ENCODE results near the gene ACOX2. TPM values are rescaled to one million over a fixed set of nuclear protein-coding genes. Genes with fewer than 3 reads are reported as not detected.

ACOX2 gene
- total RNA-seq, 4 donors from 2014 or later = 18.6 to 43.1 (median 36.1) TPM

DNA sequence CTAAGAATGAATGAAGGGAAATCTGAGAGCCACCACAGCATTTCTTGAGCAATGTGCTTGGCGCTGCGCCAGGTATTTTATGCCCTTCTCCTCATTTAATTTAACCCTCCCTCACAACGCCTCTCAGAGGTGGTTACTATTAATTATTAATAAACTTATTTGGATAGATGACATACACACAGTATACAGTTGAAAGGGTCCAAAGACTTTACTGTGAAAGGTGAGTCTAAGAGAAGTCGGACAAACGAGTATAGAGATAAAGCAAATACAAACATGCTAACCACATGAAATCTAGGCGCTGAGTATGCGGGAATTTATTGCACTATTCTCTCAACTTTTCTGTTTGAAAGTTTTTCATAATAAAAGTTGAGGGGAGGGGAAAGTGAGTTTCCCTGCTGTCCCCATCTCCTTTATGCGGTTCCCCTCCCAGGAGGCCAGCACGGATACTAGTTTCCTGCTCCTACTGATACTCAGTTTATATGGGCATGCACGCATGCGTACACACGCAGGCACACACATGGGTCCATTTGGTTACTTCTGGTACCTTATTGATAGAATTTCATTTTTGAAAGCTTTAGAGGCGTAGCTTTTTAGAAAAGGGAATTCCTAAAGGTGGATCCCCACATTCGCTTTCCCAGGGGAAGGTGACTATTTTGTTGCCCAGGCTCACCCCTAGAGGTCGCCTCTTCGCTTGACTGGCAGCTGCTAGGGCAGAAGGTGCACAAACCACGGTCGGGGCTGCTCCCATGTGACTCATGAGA lies 73.6 kb downstream of the ACOX2 start:
- no peaks in the 10 kb centered on the region for H3K27me3 ChIP-seq
- no peak overlapping the region for H3K27ac ChIP-seq
- peak overlapping the region in 3 of 4 donors; percentile 10 to 33 (median 16) for H3K4me3 ChIP-seq
- no peaks in the 10 kb centered on the region for H3K9me3 ChIP-seq
- H3K36me3 ChIP-seq = no peaks in the 10 kb centered on the region
- TF ChIP-seq, protein P1, sequence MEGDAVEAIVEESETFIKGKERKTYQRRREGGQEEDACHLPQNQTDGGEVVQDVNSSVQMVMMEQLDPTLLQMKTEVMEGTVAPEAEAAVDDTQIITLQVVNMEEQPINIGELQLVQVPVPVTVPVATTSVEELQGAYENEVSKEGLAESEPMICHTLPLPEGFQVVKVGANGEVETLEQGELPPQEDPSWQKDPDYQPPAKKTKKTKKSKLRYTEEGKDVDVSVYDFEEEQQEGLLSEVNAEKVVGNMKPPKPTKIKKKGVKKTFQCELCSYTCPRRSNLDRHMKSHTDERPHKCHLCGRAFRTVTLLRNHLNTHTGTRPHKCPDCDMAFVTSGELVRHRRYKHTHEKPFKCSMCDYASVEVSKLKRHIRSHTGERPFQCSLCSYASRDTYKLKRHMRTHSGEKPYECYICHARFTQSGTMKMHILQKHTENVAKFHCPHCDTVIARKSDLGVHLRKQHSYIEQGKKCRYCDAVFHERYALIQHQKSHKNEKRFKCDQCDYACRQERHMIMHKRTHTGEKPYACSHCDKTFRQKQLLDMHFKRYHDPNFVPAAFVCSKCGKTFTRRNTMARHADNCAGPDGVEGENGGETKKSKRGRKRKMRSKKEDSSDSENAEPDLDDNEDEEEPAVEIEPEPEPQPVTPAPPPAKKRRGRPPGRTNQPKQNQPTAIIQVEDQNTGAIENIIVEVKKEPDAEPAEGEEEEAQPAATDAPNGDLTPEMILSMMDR (IDR thresholded peaks at IDR 0.05) = peak; percentile 67 to 77 (median 72)
- no peak for TF ChIP-seq EP300 (IDR thresholded peaks at IDR 0.05)
- DNase-seq (ENCODE audit: low spot score in 2 of 2) = peak; percentile 33 to 57
- 14 to 23% methylated on average over 18 of the region's 18 CpGs for WGBS, 2 donors
- peaks cover 0 to 17% (median 0%) of the 10 kb centered on the region in 4 donors for H3K4me1 ChIP-seq

DNA sequence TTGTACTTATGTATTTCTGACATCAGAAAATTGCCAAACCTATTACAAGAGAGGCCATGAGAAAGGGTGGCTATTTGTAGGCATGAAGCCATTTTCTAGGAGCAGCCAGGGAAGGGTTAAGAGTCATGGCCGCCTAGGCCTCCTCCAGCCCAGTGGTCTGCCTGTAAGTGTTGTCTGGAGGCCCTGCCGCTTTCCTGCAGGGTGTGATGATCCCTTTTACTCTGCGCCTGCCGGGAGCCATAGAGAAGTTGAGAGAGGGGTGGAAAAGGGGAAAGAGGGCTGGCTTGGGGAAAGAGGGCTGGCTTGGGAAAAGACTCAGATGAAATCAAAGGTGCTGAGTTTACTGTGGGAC lies 74.2 kb downstream of the ACOX2 start:
- Histone ChIP-seq H3K27me3 (no peaks in the 10 kb centered on the region), H3K27ac (no peak overlapping the region), H3K36me3 (no peaks in the 10 kb centered on the region), H3K4me1 (peaks cover 0 to 17% (median 0%) of the 10 kb centered on the region in 4 donors), H3K4me3 (no peak overlapping the region), H3K9me3 (no peaks in the 10 kb centered on the region)
- TF ChIP-seq POLR2A (IDR thresholded peaks at IDR 0.05) (no peak), EP300 (IDR thresholded peaks at IDR 0.05) (no peak)
- TF ChIP-seq, protein P1 (IDR thresholded peaks at IDR 0.05) = no peak
- DNase-seq (ENCODE audit: low spot score in 2 of 2) = no peak
- WGBS, 2 donors = 42 to 48% methylated on average over 4 of the region's 4 CpGs

DNA sequence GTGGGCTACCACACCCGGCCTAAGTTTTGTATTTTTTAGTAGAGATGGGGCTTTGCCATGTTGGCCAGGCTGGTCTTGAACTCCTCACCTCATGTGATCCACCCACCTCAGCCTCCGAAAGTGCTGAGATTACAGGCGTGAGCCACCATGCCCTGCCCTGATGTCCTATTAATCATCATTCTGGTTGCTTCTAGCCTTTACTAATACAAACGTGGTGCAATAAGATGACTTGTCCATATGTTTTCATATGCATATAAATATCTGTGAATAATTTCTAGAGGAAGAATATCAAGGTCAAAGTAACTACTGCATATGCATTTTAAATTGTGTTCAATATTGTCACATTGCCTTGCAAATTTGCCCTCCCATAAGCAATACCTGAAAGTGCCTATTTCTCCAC lies 77.8 kb downstream of the ACOX2 start:
- no peak overlapping the region for H3K4me3 ChIP-seq
- WGBS, 2 donors = 81 to 83% methylated on average over 4 of the region's 4 CpGs
- H3K27ac ChIP-seq = no peak overlapping the region
- H3K36me3 ChIP-seq = no peaks in the 10 kb centered on the region
- DNase-seq (ENCODE audit: low spot score in 2 of 2) = no peak
- H3K4me1 ChIP-seq = peaks cover 0 to 16% (median 0%) of the 10 kb centered on the region in 4 donors
- TF ChIP-seq POLR2A (IDR thresholded peaks at IDR 0.05) (no peak), EP300 (IDR thresholded peaks at IDR 0.05) (no peak)
- TF ChIP-seq, protein P1 (IDR thresholded peaks at IDR 0.05) = no peak
- H3K27me3 ChIP-seq = no peaks in the 10 kb centered on the region
- H3K9me3 ChIP-seq = peaks cover 0 to 19% (median 5%) of the 10 kb centered on the region in 4 donors

Other genes with a start within 250 kb of the ACOX2 start
- gene RPP14, start 230.9 kb downstream of the ACOX2 start, total RNA-seq = 10 to 100 TPM in 2 of 4 donors, 1 to 10 TPM in 2; 5.7 to 14.0 (median 8.6) TPM
- gene HTD2, start 230.7 kb downstream of the ACOX2 start, total RNA-seq = 10 to 100 TPM; 10.6 to 15.1 (median 13.7) TPM
- gene PXK, start 204.3 kb downstream of the ACOX2 start, total RNA-seq = 10 to 100 TPM; 22.7 to 51.3 (median 41.0) TPM
- 10 to 100 TPM; 49.8 to 66.7 (median 55.6) TPM for gene PDHB, start 103.4 kb downstream of the ACOX2 start, total RNA-seq
- gene KCTD6, start 45.1 kb downstream of the ACOX2 start, total RNA-seq = 10 to 100 TPM; 16.1 to 19.4 (median 17.8) TPM
- 100 to 1,000 TPM; 147 to 305 (median 227) TPM for gene FAM107A, start 40.2 kb upstream of the ACOX2 start, total RNA-seq
- gene FAM3D, start 129.6 kb upstream of the ACOX2 start, total RNA-seq = not detected